Esophagus muscularis mucosa (tissue), 3 donors: Measurements from ENCODE around the gene NABP1.

Experiments
- EP300 ChIP-seq: sonication (generic); formaldehyde crosslinking; IDR thresholded peaks from one replicate; pipeline ENCODE4 v1.6.1; 2017; ENCODE audit warnings: antibody characterized with exemption
- TF ChIP-seq, protein P1 (sequence below), 3 experiments: fragments of 200-600 bp in 2 of 3; fragments of 450-650 bp in 1 of 3; sonication (generic) in 2 of 3; IDR thresholded peaks; one replicate each; pipeline ENCODE4 v1.5.1; 2017 to 2019; ENCODE audit warnings: antibody characterized with exemption in 3 of 3, mild to moderate bottlenecking in 2 of 3, moderate library complexity in 1 of 3

DNA sequence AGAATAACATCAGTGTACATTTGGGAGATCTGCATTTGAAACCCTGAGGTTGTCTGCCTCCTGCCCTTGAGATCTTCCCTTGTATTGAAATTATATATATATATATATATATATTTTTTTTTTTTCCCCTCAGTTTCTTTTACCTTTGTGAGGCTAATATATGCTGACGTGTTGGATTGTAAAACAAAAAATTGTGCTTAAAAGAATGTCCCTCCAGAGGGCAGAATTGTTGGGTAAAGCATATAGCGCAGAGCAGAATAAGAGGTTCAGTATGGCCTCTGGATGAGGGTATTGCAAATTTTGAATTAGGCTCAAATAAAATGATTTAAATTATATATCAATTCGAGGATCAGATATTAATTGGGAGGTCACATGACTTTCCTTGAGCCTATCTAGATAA lies 12.4 kb downstream of the NABP1 start:
- no peak for TF ChIP-seq EP300
- TF ChIP-seq, protein P1, sequence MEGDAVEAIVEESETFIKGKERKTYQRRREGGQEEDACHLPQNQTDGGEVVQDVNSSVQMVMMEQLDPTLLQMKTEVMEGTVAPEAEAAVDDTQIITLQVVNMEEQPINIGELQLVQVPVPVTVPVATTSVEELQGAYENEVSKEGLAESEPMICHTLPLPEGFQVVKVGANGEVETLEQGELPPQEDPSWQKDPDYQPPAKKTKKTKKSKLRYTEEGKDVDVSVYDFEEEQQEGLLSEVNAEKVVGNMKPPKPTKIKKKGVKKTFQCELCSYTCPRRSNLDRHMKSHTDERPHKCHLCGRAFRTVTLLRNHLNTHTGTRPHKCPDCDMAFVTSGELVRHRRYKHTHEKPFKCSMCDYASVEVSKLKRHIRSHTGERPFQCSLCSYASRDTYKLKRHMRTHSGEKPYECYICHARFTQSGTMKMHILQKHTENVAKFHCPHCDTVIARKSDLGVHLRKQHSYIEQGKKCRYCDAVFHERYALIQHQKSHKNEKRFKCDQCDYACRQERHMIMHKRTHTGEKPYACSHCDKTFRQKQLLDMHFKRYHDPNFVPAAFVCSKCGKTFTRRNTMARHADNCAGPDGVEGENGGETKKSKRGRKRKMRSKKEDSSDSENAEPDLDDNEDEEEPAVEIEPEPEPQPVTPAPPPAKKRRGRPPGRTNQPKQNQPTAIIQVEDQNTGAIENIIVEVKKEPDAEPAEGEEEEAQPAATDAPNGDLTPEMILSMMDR (IDR thresholded peaks at IDR 0.05), result no peak
